Left ventricle myocardium inferior (tissue), 1 donor: ENCODE results near the gene PARP8. TPM values are rescaled to one million over a fixed set of nuclear protein-coding genes. Genes with fewer than 3 reads are reported as not detected.

Experiments
- DNase-seq: peaks from one replicate; pipeline ENCODE4 v3.0.0-alpha.2; 2020
- H3K27ac ChIP-seq: fragments of 200-600 bp; replicated peaks from 2 replicates; pipeline ENCODE4 v1.8.0; 2021
- H3K27me3 ChIP-seq: fragments of 200-600 bp; 2 replicates; pipeline ENCODE4 v1.8.0; 2021; ENCODE audit warnings: low read depth
- H3K36me3 ChIP-seq: fragments of 200-600 bp; 2 replicates; pipeline ENCODE4 v1.8.0; 2021
- H3K4me1 ChIP-seq: fragments of 200-600 bp; 2 replicates; pipeline ENCODE4 v1.8.0; 2021
- H3K4me3 ChIP-seq: fragments of 200-600 bp; 2 replicates; pipeline ENCODE4 v1.8.0; 2021; ENCODE audit warnings: mild to moderate bottlenecking, moderate library complexity
- H3K9me3 ChIP-seq: fragments of 200-600 bp; replicated peaks from 2 replicates; pipeline ENCODE4 v1.8.0; 2021
- CTCF ChIP-seq: fragments of 200-600 bp; IDR thresholded peaks from 2 replicates; pipeline ENCODE4 v1.8.0; 2021; ENCODE audit warnings: antibody characterized with exemption, mild to moderate bottlenecking, borderline replicate concordance
- intact Hi-C: fragments of 100-400 bp; cut with micrococcal nuclease; formaldehyde crosslinking; loops from one replicate; pipeline ENCODE4 v1.11.0; 2022
- total RNA-seq: library from RNA; stranded (reverse); fragmentation: NEBNext Ultra II Directional; extraction: Animal tissue kit (Norgen Biotek cat#: 25700); gene quantifications from one replicate; pipeline ENCODE4 v1.2.1, GENCODE V29; 2021
- donor health status: DM: no; HTN: yes; CAD: no; lungs with severe emphysema.

The PARP8 gene
- total RNA-seq, 1 donor from 2014 or later, result 6.6 TPM

- peaks cover 3% of the 10 kb centered on the region for H3K4me1 ChIP-seq
- TF ChIP-seq CTCF, result peak; percentile 82
- intact Hi-C loops, result no loop called here
- H3K27me3 ChIP-seq, result no peaks in the 10 kb centered on the region
- no peak overlapping the region for H3K4me3 ChIP-seq
- no peak for DNase-seq
- H3K27ac ChIP-seq, result no peak overlapping the region
- no peaks in the 10 kb centered on the region for H3K36me3 ChIP-seq
- H3K9me3 ChIP-seq, result peaks cover 6% of the 10 kb centered on the region
These were observed 84.7 kb downstream of the PARP8 start for GRCh38 chr5:50751064-50751657.

GRCh38 chr5:50752800-50753199 lies 86.4 kb downstream of the PARP8 start:
- peaks cover 6% of the 10 kb centered on the region for H3K9me3 ChIP-seq
- H3K4me3 ChIP-seq, result no peak overlapping the region
- peaks cover 3% of the 10 kb centered on the region for H3K4me1 ChIP-seq
- no peak overlapping the region for H3K27ac ChIP-seq
- H3K36me3 ChIP-seq, result no peaks in the 10 kb centered on the region
- no peak for TF ChIP-seq CTCF
- no peaks in the 10 kb centered on the region for H3K27me3 ChIP-seq
- intact Hi-C loops, result no loop called here
- DNase-seq, result no peak

GRCh38 chr5:50759526-50760270 lies 93.3 kb downstream of the PARP8 start:
- no peak for DNase-seq
- Histone ChIP-seq H3K27ac (no peak overlapping the region), H3K9me3 (peaks cover 6% of the 10 kb centered on the region), H3K4me1 (no peaks in the 10 kb centered on the region), H3K27me3 (no peaks in the 10 kb centered on the region), H3K4me3 (no peak overlapping the region), H3K36me3 (no peaks in the 10 kb centered on the region)
- TF ChIP-seq CTCF, result no peak
- intact Hi-C loops, result no loop called here

GRCh38 chr5:50763351-50763750 lies 96.9 kb downstream of the PARP8 start:
- Histone ChIP-seq H3K9me3 (no peaks in the 10 kb centered on the region), H3K27me3 (no peaks in the 10 kb centered on the region), H3K4me1 (no peaks in the 10 kb centered on the region), H3K4me3 (no peak overlapping the region), H3K36me3 (no peaks in the 10 kb centered on the region), H3K27ac (no peak overlapping the region)
- intact Hi-C loops, result no loop called here
- no peak for DNase-seq
- TF ChIP-seq CTCF, result no peak

- H3K36me3 ChIP-seq, result no peaks in the 10 kb centered on the region
- no peaks in the 10 kb centered on the region for H3K9me3 ChIP-seq
- intact Hi-C loops, result no loop called here
- H3K4me1 ChIP-seq, result no peaks in the 10 kb centered on the region
- no peak for TF ChIP-seq CTCF
- no peak overlapping the region for H3K4me3 ChIP-seq
- no peak overlapping the region for H3K27ac ChIP-seq
- H3K27me3 ChIP-seq, result no peaks in the 10 kb centered on the region
- DNase-seq, result no peak
These were observed 97.4 kb downstream of the PARP8 start for GRCh38 chr5:50763846-50764245.
